HepG2 (cell line): ENCODE measurements around the gene ADGRL3.

Experiments used
- FOXJ3 ChIP-seq: sonication (generic); formaldehyde crosslinking; IDR thresholded peaks from 2 replicates; pipeline ENCODE4 v1.4.0; 2020; ENCODE audit warnings: missing genetic modification reagents, mild to moderate bottlenecking, borderline replicate concordance
- KLF15 ChIP-seq: sonication (generic); formaldehyde crosslinking; IDR thresholded peaks from 2 replicates; pipeline ENCODE4 v1.8.1; 2023; ENCODE audit warnings: borderline replicate concordance, mild to moderate bottlenecking, inconsistent platforms, missing genetic modification reagents, mixed read lengths
- TF ChIP-seq, protein P1 (sequence below): sonication (generic); formaldehyde crosslinking; IDR thresholded peaks from 2 replicates; pipeline ENCODE4 v1.5.0; 2020; ENCODE audit warnings: mild to moderate bottlenecking, missing genetic modification reagents, moderate library complexity

DNA sequence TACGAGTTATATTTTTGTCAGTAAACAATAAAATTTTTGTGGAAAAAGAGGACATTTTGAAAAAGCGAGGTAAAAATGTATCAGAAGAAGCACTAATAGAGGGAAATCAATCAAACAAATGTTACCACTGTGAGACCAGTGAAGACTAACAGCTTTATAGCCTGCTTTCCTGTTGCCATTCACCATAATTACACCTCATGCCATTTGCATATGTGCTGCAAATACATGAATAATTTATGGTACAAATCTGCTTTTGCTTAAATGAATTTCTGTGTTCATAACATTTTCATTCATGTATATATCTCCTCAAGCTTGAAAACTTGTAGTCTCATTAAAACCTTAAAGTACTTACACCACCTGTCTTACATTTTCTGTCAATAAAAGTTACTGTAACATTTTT is 830.8 kb downstream of the ADGRL3 start:
- TF ChIP-seq, protein P1, sequence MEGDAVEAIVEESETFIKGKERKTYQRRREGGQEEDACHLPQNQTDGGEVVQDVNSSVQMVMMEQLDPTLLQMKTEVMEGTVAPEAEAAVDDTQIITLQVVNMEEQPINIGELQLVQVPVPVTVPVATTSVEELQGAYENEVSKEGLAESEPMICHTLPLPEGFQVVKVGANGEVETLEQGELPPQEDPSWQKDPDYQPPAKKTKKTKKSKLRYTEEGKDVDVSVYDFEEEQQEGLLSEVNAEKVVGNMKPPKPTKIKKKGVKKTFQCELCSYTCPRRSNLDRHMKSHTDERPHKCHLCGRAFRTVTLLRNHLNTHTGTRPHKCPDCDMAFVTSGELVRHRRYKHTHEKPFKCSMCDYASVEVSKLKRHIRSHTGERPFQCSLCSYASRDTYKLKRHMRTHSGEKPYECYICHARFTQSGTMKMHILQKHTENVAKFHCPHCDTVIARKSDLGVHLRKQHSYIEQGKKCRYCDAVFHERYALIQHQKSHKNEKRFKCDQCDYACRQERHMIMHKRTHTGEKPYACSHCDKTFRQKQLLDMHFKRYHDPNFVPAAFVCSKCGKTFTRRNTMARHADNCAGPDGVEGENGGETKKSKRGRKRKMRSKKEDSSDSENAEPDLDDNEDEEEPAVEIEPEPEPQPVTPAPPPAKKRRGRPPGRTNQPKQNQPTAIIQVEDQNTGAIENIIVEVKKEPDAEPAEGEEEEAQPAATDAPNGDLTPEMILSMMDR (CRISPR knock-in tag) = no peak
- TF ChIP-seq FOXJ3 (no peak), KLF15 (CRISPR knock-in tag) (no peak)
